Activated CD4-positive, alpha-beta T cell treated with anti-CD3 and anti-CD28 coated beads, Interleukin-2, Interleukin-4, amounts not matched to agents 100 ng/mL and 50 ng/mL, durations not matched to agents 16 hours and 8 hours (primary cell): ENCODE data around the gene NTMT1.
A peak's percentile ranks its signal among the peaks of the same experiment; 100 is the strongest.

Source experiments
- DNase-seq: peaks from one replicate; pipeline ENCODE4 v3.0.0-alpha.2; 2020; ENCODE audit warnings: low spot score

The NTMT1 gene

GRCh38 chr9:129637102-129637501, 11.1 kb downstream of the NTMT1 start:
- DNase-seq = no peak

GRCh38 chr9:129637673-129638439, 11.9 kb downstream of the NTMT1 start:
- DNase-seq = no peak

GRCh38 chr9:129639034-129639630, 13.2 kb downstream of the NTMT1 start:
- no peak for DNase-seq

GRCh38 chr9:129639756-129640085, 13.8 kb downstream of the NTMT1 start:
- no peak for DNase-seq

- DNase-seq = no peak
Observed at GRCh38 chr9:129640086-129640870, 14.3 kb downstream of the NTMT1 start.

GRCh38 chr9:129640871-129641749, 15.1 kb downstream of the NTMT1 start:
- DNase-seq = no peak

GRCh38 chr9:129641750-129642585, 16.0 kb downstream of the NTMT1 start, which contains the start of gene ASB6:
TSS of gene ASB6 (minus strand) at chr9:129642151. CDS start at chr9:129641999, 152 bp downstream.
- DNase-seq = peak; percentile 95

- DNase-seq = no peak
Observed at GRCh38 chr9:129643706-129644105, 17.7 kb downstream of the NTMT1 start.

- DNase-seq = no peak
Observed at GRCh38 chr9:129644365-129644764, 18.4 kb downstream of the NTMT1 start.

- no peak for DNase-seq
Observed at GRCh38 chr9:129644902-129645301, 18.9 kb downstream of the NTMT1 start.

- DNase-seq = no peak
Observed at GRCh38 chr9:129646252-129646651, 20.3 kb downstream of the NTMT1 start.

- DNase-seq = no peak
Observed at GRCh38 chr9:129646654-129647053, 20.7 kb downstream of the NTMT1 start.

- DNase-seq = no peak
Observed at GRCh38 chr9:129647635-129648034, 21.7 kb downstream of the NTMT1 start.

GRCh38 chr9:129648092-129648763, 22.3 kb downstream of the NTMT1 start:
- DNase-seq = no peak

- DNase-seq = no peak
Observed at GRCh38 chr9:129648764-129649115, 22.8 kb downstream of the NTMT1 start.

- no peak for DNase-seq
Observed at GRCh38 chr9:129649726-129650679, 24.0 kb downstream of the NTMT1 start.

GRCh38 chr9:129650680-129651235, 24.8 kb downstream of the NTMT1 start:
- DNase-seq = no peak

GRCh38 chr9:129653823-129654553, 28.0 kb downstream of the NTMT1 start:
- DNase-seq = no peak
